Measurements from ENCODE around the gene PNKD. TPM values are rescaled to one million over a fixed set of nuclear protein-coding genes. Genes with fewer than 3 reads are reported as not detected.

PNKD gene
- polyA plus RNA-seq, 2 of the 4 experiments (the other 2 are of a cell fraction), result 46.2 to 51.7 TPM

- WGBS (ENCODE audit: missing lambda C conversion rate), result 89% methylated on average over 5 of the region's 5 CpGs
- POLR2A ChIA-PET, result no interaction called here
- no peak for FAIRE-seq
These were observed 122.1 kb downstream of the PNKD start for GRCh38 chr2:218392459-218392858.

DNA sequence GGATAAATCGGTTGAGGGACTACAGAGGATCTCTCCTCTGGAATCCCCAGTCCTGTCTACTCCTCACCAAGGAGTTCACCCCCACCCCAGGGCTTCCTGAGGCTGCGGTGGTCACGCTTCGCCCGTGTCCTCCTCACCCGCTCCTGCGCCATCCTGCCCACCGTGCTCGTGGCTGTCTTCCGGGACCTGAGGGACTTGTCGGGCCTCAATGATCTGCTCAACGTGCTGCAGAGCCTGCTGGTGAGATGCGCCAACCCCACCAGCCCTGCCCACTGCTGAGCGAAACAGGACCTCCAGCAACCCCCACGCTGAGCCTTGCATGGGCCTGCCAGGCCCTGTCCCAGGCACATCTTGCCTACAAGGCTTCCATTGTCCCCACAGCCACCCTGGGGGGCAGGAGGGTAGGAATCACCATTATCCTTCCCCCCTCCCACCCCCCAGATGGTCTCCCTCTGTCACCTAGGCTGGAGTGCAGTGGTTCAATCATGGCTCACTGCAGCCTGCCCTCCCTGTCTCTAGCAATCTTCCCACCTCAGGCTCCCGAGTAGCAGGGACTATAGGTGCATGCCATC lies 122.7 kb downstream of the PNKD start:
- DNase-seq (ENCODE audit: low read depth in 1 of 2, low spot score in 1 of 2) (no peak), ATAC-seq (no peak), FAIRE-seq (no peak)
- Histone ChIP-seq H3K27ac (no peak overlapping the region), H3K4me3 (no peak overlapping the region), H3K4me2 (no peak overlapping the region), H3K4me1 (peaks cover 19% of the 10 kb centered on the region), H3K9me3 (no peaks in the 10 kb centered on the region)
- TF ChIP-seq RCOR1 (IDR thresholded peaks at IDR 0.05; ENCODE audit: low read depth, low read length) (no peak), KDM5A (IDR thresholded peaks at IDR 0.05) (no peak), EP300 (IDR thresholded peaks at IDR 0.05) (no peak), HEYL (CRISPR knock-in tag; IDR thresholded peaks at IDR 0.05) (no peak), ZC3H11A (IDR thresholded peaks at IDR 0.05) (no peak), MAZ (IDR thresholded peaks at IDR 0.05; ENCODE audit: borderline replicate concordance, low read depth, low read length) (no peak), PHF8 (IDR thresholded peaks at IDR 0.05; ENCODE audit: borderline replicate concordance, low read depth) (no peak), POLR2A (IDR thresholded peaks at IDR 0.05; ENCODE audit: low read length) (no peak), HOXB5 (CRISPR knock-in tag; IDR thresholded peaks at IDR 0.05) (no peak), HDAC2 (IDR thresholded peaks at IDR 0.05) (no peak), E2F6 (IDR thresholded peaks at IDR 0.05; ENCODE audit: borderline replicate concordance, low read depth) (no peak)
- POLR2A ChIA-PET, result no interaction called here
- 86% methylated on average over 16 of the region's 16 CpGs for WGBS (ENCODE audit: missing lambda C conversion rate)
- CTCF ChIA-PET, result interaction anchor here (0.6 to 2.2 kb wide), 9 partner anchors 10 to 461 kb away, joined by 3 to 14 read pairs (median 6); partner anchors contain the start of genes CATIP, SLC11A1 and TMBIM1

More at GRCh38 chr2:218392459-218392858, 122.1 kb downstream of the PNKD start:
- TF ChIP-seq ZSCAN20 (CRISPR knock-in tag; IDR thresholded peaks at IDR 0.05) (no peak), EP300 (IDR thresholded peaks at IDR 0.05) (no peak), PBX3 (IDR thresholded peaks at IDR 0.05) (no peak), HES2 (IDR thresholded peaks at IDR 0.05) (no peak), NPAS2 (CRISPR knock-in tag; IDR thresholded peaks at IDR 0.05; ENCODE audit: borderline replicate concordance) (no peak), ZFP36 (IDR thresholded peaks at IDR 0.05; ENCODE audit: borderline replicate concordance, partially characterized antibody) (no peak), FOSL2 (IDR thresholded peaks at IDR 0.05) (no peak), FOSL2 (CRISPR knock-in tag; IDR thresholded peaks at IDR 0.05) (no peak), NFE2L2 (conservative IDR thresholded peaks at IDR 0.05; ENCODE audit: low read length) (no peak), GATA3 (IDR thresholded peaks at IDR 0.05; ENCODE audit: borderline replicate concordance) (no peak), HEYL (CRISPR knock-in tag; IDR thresholded peaks at IDR 0.05) (no peak), HMGXB4 (CRISPR knock-in tag; IDR thresholded peaks at IDR 0.05; ENCODE audit: borderline replicate concordance) (no peak), SMC3 (IDR thresholded peaks at IDR 0.05) (no peak), HOXB13 (CRISPR knock-in tag; IDR thresholded peaks at IDR 0.05; ENCODE audit: low read depth) (no peak), POLR2AphosphoS2 (conservative IDR thresholded peaks at IDR 0.05; ENCODE audit: low read length) (no peak), ZNF302 (CRISPR knock-in tag; IDR thresholded peaks at IDR 0.05) (no peak), TP53 (CRISPR knock-in tag; IDR thresholded peaks at IDR 0.05) (no peak)
- DNase-seq (ENCODE audit: low read depth in 1 of 2, low spot score in 1 of 2) (no peak), ATAC-seq (no peak)
- CTCF ChIA-PET, result interaction anchor here (1.2 to 2.2 kb wide), 5 partner anchors 10 to 100 kb away, joined by 5 to 14 read pairs (median 8); partner anchors contain the start of genes CATIP, SLC11A1 and TMBIM1
- Histone ChIP-seq H3K27ac (no peak overlapping the region), H3K4me2 (no peak overlapping the region), H3K4me1 (peaks cover 14% of the 10 kb centered on the region), H3K9me3 (no peaks in the 10 kb centered on the region), H3K4me3 (no peak overlapping the region)
